ENCODE measurements around the gene ACLY.

GRCh38 chr17:41962768-41963434, 44.1 kb upstream of the ACLY start:
- TF ChIP-seq CTCF (conservative IDR thresholded peaks at IDR 0.05) (peak; percentile 96), EZH2 (IDR thresholded peaks at IDR 0.05; ENCODE audit: low read depth) (no peak)

All from PC-9 (cell line).